Measurements from ENCODE around the gene OGT. TPM values are rescaled to one million over a fixed set of nuclear protein-coding genes. Genes with fewer than 3 reads are reported as not detected.
"Not testable (repeated sequence)": the region's sequence is repeated elsewhere in the genome, so short reads cannot be mapped to it uniquely, and the experiment has no call there.

Gene OGT
- total RNA-seq, 5 donors from 2014 or later (not counting 1 experiment from before 2014, with no cell fraction given): 438 to 548 (median 460) TPM

DNA sequence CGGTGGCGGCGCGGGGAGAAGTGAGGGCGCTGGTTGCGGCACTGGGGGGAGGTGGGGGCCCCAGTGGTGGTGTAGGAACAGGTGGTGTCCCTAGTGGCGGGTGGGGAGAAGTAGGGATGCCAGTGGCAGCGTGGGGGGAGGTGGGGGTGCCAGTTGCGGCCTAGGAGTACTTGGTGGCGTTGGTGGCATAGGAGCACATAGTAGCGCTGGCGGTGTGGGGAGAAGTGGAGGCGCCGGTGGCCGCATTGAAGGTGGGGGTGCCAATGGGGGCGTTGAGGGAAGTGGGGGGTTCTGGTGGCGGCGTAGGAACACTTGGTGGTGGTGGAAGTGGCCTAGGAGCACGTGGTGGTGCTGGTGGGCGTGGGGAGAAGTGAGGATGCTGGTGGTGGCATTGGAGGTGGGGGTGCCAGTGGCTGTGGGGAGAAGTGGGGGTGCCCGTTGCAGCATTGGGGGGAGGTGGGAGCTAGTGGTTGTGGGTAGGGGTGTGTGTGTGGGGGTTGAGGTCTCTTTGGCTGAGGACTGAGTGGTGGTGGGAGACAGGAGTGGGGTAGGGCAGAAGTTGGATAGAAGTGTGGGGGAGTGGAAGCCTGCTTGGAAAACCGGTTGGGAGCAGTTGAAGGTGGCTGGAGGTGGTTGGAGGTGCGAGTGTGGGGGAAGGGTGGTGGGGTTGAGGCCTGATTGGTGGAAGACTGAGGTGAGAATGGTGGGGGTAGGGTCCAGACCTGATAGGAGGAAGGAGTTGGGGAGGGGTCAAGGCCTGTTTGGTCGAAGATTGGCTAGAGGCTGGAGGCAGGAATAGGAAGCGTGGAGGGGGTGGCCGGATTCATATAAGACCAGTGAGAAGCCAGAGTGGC is 46.5 kb downstream of the OGT start:
- ChIA-PET POLR2A (no interaction called here), CTCF (no interaction called here)
- Histone ChIP-seq H3K27ac (ENCODE audit: low read length) (no peak overlapping the region), H3K36me3 (ENCODE audit: control insufficient read depth in 2 of 2, extremely low read depth in 1 of 2, insufficient read depth in 1 of 2, low read length in 1 of 2) (peaks cover 0 to 28% of the 10 kb centered on the region in 2 donors), H3K9me3 (no peaks in the 10 kb centered on the region), H3K4me1 (ENCODE audit: control insufficient read depth in 1 of 2, extremely low read depth in 1 of 2, insufficient read depth in 2 of 2, low read length in 2 of 2) (peaks cover 0 to 11% of the 10 kb centered on the region in 2 experiments), H3K4me3 (ENCODE audit: control insufficient read depth in 1 of 2, extremely low read depth in 1 of 2, low read length in 1 of 2) (no peak overlapping the region), H3K27me3 (replicated peaks in 1 of 2; ENCODE audit: control insufficient read depth in 2 of 2, extremely low read depth in 1 of 2, insufficient read depth in 2 of 2, low read length in 1 of 2) (no peaks in the 10 kb centered on the region)
- peak in 1 of 35 experiments; percentile 0 for DNase-seq
- ATAC-seq (replicated peaks in 1 of 4): peak in 1 of 4 experiments; percentile 36
- H3K27me3 Mint-ChIP-seq: peaks cover 0 to 3% of the 10 kb centered on the region in 2 donors
- no peaks in the 10 kb centered on the region for H3K9me3 Mint-ChIP-seq
- WGBS (ENCODE audit: insufficient coverage): 94% methylated on average over 11 of the region's 26 CpGs
- peak overlapping the region in 1 of 2 donors; percentile 36 for H3K27ac Mint-ChIP-seq
- H3K36me3 Mint-ChIP-seq: peaks cover 11% of the 10 kb centered on the region
- peaks cover 0 to 2% (median 0%) of the 10 kb centered on the region in 3 donors for H3K4me1 Mint-ChIP-seq
- H3K4me3 Mint-ChIP-seq: no peak overlapping the region

DNA sequence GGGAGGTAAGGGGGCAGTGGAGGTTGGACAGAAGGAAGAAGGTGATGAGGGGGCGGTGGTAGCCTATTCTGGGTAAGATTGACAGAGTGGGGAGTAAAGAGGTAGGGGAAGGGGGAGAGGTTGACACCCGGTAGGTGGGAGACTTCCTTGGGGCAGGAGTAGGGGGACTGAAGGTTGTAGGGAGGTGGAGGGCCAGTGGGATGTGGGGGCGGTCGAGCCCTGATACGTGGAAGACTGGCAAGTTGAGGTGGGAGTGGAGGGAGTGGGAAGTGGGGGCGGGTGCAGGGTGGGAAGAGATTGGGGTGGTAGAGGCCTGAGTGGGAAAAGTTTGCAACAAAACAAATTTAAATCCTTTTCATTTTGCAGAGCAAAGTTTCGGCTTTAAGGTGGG is 47.1 kb downstream of the OGT start:
- CTCF ChIA-PET: no interaction called here
- peak overlapping the region in 1 of 2 donors; percentile 36 for H3K27ac Mint-ChIP-seq

DNA sequence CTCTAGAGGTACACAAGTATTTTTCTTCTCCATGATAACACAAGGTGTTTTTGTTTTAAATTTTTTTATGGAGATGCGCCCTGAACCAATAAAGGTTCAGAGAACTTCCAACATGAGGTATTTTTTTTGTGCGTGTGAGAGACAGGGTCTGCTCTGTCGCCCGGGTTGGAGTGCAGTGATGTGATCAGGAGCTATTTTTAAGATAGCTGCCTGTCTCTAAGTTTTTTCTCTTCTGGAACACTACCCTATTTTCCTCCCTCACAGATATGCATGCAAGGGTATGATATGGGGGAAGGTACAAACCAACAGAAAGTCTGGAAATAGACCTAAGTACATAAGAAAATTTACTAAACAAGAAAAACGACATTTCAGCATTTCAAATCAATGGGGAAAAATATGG is 48.3 kb downstream of the OGT start:
- Mint-ChIP-seq H3K27me3 (peaks cover 0 to 3% of the 10 kb centered on the region in 2 donors), H3K27ac (no peak overlapping the region), H3K36me3 (peaks cover 9% of the 10 kb centered on the region), H3K9me3 (no peaks in the 10 kb centered on the region), H3K4me1 (peaks cover 0 to 5% (median 0%) of the 10 kb centered on the region in 3 donors), H3K4me3 (no peak overlapping the region)
- Histone ChIP-seq H3K27ac (ENCODE audit: low read length) (no peak overlapping the region), H3K4me3 (ENCODE audit: control insufficient read depth in 1 of 2, extremely low read depth in 1 of 2, low read length in 1 of 2) (no peak overlapping the region), H3K36me3 (ENCODE audit: control insufficient read depth in 2 of 2, extremely low read depth in 1 of 2, insufficient read depth in 1 of 2, low read length in 1 of 2) (peaks cover 0 to 14% of the 10 kb centered on the region in 2 donors), H3K9me3 (no peaks in the 10 kb centered on the region), H3K4me1 (ENCODE audit: control insufficient read depth in 1 of 2, extremely low read depth in 1 of 2, insufficient read depth in 2 of 2, low read length in 2 of 2) (peaks cover 0 to 11% of the 10 kb centered on the region in 2 experiments), H3K27me3 (replicated peaks in 1 of 2; ENCODE audit: control insufficient read depth in 2 of 2, extremely low read depth in 1 of 2, insufficient read depth in 2 of 2, low read length in 1 of 2) (no peaks in the 10 kb centered on the region)
- WGBS (ENCODE audit: insufficient coverage): no CpG with 5 or more reads among the region's 5 CpGs
- POLR2A ChIA-PET: no interaction called here
- ATAC-seq (replicated peaks in 1 of 4): no peak
- DNase-seq: no peak
- CTCF ChIA-PET: no interaction called here

More for the DNA sequence above, 47.1 kb downstream of the OGT start:
- Mint-ChIP-seq H3K36me3 (peaks cover 10% of the 10 kb centered on the region), H3K4me1 (peaks cover 0 to 2% (median 0%) of the 10 kb centered on the region in 3 donors), H3K27me3 (peaks cover 0 to 3% of the 10 kb centered on the region in 2 donors), H3K4me3 (no peak overlapping the region), H3K9me3 (no peaks in the 10 kb centered on the region)
- Histone ChIP-seq H3K4me1 (ENCODE audit: control insufficient read depth in 1 of 2, extremely low read depth in 1 of 2, insufficient read depth in 2 of 2, low read length in 2 of 2) (peaks cover 0 to 11% of the 10 kb centered on the region in 2 experiments), H3K4me3 (ENCODE audit: control insufficient read depth in 1 of 2, extremely low read depth in 1 of 2, low read length in 1 of 2) (no peak overlapping the region), H3K9me3 (no peaks in the 10 kb centered on the region), H3K27me3 (replicated peaks in 1 of 2; ENCODE audit: control insufficient read depth in 2 of 2, extremely low read depth in 1 of 2, insufficient read depth in 2 of 2, low read length in 1 of 2) (no peaks in the 10 kb centered on the region), H3K36me3 (ENCODE audit: control insufficient read depth in 2 of 2, extremely low read depth in 1 of 2, insufficient read depth in 1 of 2, low read length in 1 of 2) (peaks cover 0 to 22% of the 10 kb centered on the region in 2 donors), H3K27ac (ENCODE audit: low read length) (no peak overlapping the region)
- ATAC-seq (replicated peaks in 1 of 4): no peak
- DNase-seq: no peak
- POLR2A ChIA-PET: no interaction called here
- 88% methylated on average over 4 of the region's 7 CpGs for WGBS (ENCODE audit: insufficient coverage)

DNA sequence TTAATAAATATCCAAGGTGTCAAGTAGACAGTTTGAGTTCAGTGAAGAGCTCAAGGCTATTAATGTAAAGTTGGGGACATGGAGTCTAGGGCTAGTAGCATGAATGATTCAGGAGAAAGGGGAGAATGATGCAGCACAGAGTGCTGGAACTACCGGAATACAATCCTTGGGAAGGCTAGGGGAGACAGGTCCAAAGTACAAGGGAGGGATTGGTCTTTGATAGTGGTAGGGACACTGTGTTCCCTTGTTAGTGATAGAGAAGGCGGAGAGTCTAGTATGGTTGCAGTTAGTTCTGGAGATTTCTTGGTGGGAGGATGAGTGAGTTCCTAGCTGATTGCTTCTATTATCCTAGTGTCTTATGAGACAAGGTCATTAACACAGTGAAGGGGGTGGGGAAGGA is 54.0 kb downstream of the OGT start:
- no peak overlapping the region for H3K27ac ChIP-seq (ENCODE audit: low read length)
- peaks cover 3% of the 10 kb centered on the region for H3K36me3 Mint-ChIP-seq
- peaks cover 0 to 7% (median 0%) of the 10 kb centered on the region in 3 donors for H3K4me1 Mint-ChIP-seq
- ChIA-PET CTCF (interaction anchor here in 1 of 2 donors (1.4 kb wide), 1 partner anchor 65 kb away, joined by 3 read pairs; no protein-coding TSS in a partner anchor), POLR2A (no interaction called here)
- H3K36me3 ChIP-seq (ENCODE audit: control insufficient read depth in 2 of 2, extremely low read depth in 1 of 2, insufficient read depth in 1 of 2, low read length in 1 of 2): no peaks in the 10 kb centered on the region
- 100% methylated on average over 1 of the region's 2 CpGs for WGBS (ENCODE audit: insufficient coverage)
- H3K4me1 ChIP-seq (ENCODE audit: control insufficient read depth in 1 of 2, extremely low read depth in 1 of 2, insufficient read depth in 2 of 2, low read length in 2 of 2): no peaks in the 10 kb centered on the region
- no peak for ATAC-seq (replicated peaks in 1 of 4)
- H3K27me3 Mint-ChIP-seq: peaks cover 0 to 3% of the 10 kb centered on the region in 2 donors
- no peak overlapping the region for H3K4me3 ChIP-seq (ENCODE audit: control insufficient read depth in 1 of 2, extremely low read depth in 1 of 2, low read length in 1 of 2)
- H3K9me3 ChIP-seq: no peaks in the 10 kb centered on the region
- peak overlapping the region in 1 of 2 donors; percentile 29 for H3K27ac Mint-ChIP-seq
- no peaks in the 10 kb centered on the region for H3K27me3 ChIP-seq (replicated peaks in 1 of 2; ENCODE audit: control insufficient read depth in 2 of 2, extremely low read depth in 1 of 2, insufficient read depth in 2 of 2, low read length in 1 of 2)
- no peak for DNase-seq
- H3K4me3 Mint-ChIP-seq: no peak overlapping the region
- no peaks in the 10 kb centered on the region for H3K9me3 Mint-ChIP-seq

DNA sequence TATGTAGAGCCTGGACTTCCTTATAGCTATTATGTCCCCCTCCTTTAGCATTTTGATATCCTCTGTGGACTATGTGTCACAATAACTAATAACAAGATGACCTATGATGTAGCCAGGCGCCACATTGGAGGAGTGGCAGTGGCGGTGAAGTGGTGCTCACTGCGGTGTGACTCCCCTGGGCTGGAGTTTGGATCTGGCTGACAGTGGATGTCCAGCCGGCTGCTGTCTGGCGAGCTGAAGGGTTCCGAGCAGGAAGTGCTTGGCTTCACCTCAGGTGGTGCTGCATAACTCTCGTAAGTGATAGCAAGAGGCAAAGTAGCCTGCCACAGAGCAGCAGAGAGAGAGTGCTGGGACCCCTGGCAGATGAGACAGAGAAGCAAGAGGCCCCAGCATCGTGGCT is 60.3 kb downstream of the OGT start:
- ATAC-seq (replicated peaks in 1 of 4); POLR2A ChIA-PET; H3K4me1 ChIP-seq (ENCODE audit: control insufficient read depth in 1 of 2, extremely low read depth in 1 of 2, insufficient read depth in 2 of 2, low read length in 2 of 2); H3K9me3 ChIP-seq; H3K4me3 Mint-ChIP-seq; H3K27ac ChIP-seq (ENCODE audit: low read length); H3K27me3 Mint-ChIP-seq; DNase-seq; H3K4me3 ChIP-seq (ENCODE audit: control insufficient read depth in 1 of 2, extremely low read depth in 1 of 2, low read length in 1 of 2); H3K9me3 Mint-ChIP-seq; CTCF ChIA-PET; H3K4me1 Mint-ChIP-seq; H3K27me3 ChIP-seq (replicated peaks in 1 of 2; ENCODE audit: control insufficient read depth in 2 of 2, extremely low read depth in 1 of 2, insufficient read depth in 2 of 2, low read length in 1 of 2); H3K27ac Mint-ChIP-seq: not testable (repeated sequence)
- WGBS (ENCODE audit: insufficient coverage): no CpG with 5 or more reads among the region's 8 CpGs
- peaks cover 0 to 14% of the 10 kb centered on the region in 2 donors for H3K36me3 ChIP-seq (ENCODE audit: control insufficient read depth in 2 of 2, extremely low read depth in 1 of 2, insufficient read depth in 1 of 2, low read length in 1 of 2)
- peaks cover 10% of the 10 kb centered on the region for H3K36me3 Mint-ChIP-seq

DNA sequence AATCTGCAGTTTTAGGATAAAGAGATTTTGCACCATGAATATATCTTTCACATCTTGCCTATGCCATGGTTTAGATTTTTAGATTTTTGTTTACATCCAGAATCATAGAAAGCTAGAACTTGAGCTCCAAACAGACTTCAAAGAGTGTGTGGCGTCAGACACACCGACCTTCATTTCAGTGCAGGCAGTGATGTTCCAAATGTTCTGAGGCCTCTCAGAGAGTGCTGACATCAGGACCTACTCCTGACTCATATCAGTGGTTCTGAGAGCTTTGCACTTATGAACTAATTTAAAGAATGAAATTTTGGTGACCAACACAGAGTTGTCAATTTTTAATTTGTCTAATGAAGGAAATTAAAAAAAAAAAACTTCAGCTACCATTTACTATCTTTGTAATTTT is 67.1 kb downstream of the OGT start:
- Histone ChIP-seq H3K4me1 (ENCODE audit: control insufficient read depth in 1 of 2, extremely low read depth in 1 of 2, insufficient read depth in 2 of 2, low read length in 2 of 2) (peaks cover 0 to 4% of the 10 kb centered on the region in 2 experiments), H3K27me3 (replicated peaks in 1 of 2; ENCODE audit: control insufficient read depth in 2 of 2, extremely low read depth in 1 of 2, insufficient read depth in 2 of 2, low read length in 1 of 2) (no peaks in the 10 kb centered on the region), H3K4me3 (ENCODE audit: control insufficient read depth in 1 of 2, extremely low read depth in 1 of 2, low read length in 1 of 2) (no peak overlapping the region), H3K27ac (ENCODE audit: low read length) (no peak overlapping the region), H3K36me3 (ENCODE audit: control insufficient read depth in 2 of 2, extremely low read depth in 1 of 2, insufficient read depth in 1 of 2, low read length in 1 of 2) (peaks cover 0 to 39% of the 10 kb centered on the region in 2 donors), H3K9me3 (no peaks in the 10 kb centered on the region)
- DNase-seq (peak in 1 of 35 experiments; percentile 41), ATAC-seq (replicated peaks in 1 of 4) (peak in 3 of 4 experiments; percentile 33 to 70 (median 50))
- ChIA-PET POLR2A (no interaction called here), CTCF (interaction anchor here (0.6 kb wide), 2 partner anchors 52 to 102 kb away, joined by 3 to 4 read pairs; no protein-coding TSS in a partner anchor)
- H3K27me3 Mint-ChIP-seq: peaks cover 0 to 4% of the 10 kb centered on the region in 2 donors
- no peaks in the 10 kb centered on the region for H3K9me3 Mint-ChIP-seq
- H3K36me3 Mint-ChIP-seq: peaks cover 40% of the 10 kb centered on the region
- no peak overlapping the region for H3K4me3 Mint-ChIP-seq
- no CpG with 5 or more reads among the region's 2 CpGs for WGBS (ENCODE audit: insufficient coverage)
- peak overlapping the region; percentile 29 to 36 for H3K27ac Mint-ChIP-seq
- H3K4me1 Mint-ChIP-seq: peaks cover 3 to 16% (median 9%) of the 10 kb centered on the region in 3 donors

Measured in T-cell (primary cell).